Measurements from ENCODE around the gene PGM3. TPM values are rescaled to one million over a fixed set of nuclear protein-coding genes. Genes with fewer than 3 reads are reported as not detected.
A peak's percentile ranks its signal among the peaks of the same experiment; 100 is the strongest.

PGM3 gene
- total RNA-seq (10 to 100 TPM; 30.7 to 31.7 TPM), polyA plus RNA-seq (1 to 10 TPM; 5.4 to 8.4 (median 6.7) TPM), total RNA-seq (24.5 to 53.8 (median 33.8) reads per million in 6 experiments)

GRCh38 chr6:83192871-83193746, at the start of gene PGM3, which contains the start of gene RWDD2A:
PGM3 (minus strand) TSS chr6:83193265; CDS start chr6:83191012, 2,253 bp downstream.
RWDD2A (plus strand) TSS chr6:83193357; CDS start chr6:83194452, 1,095 bp downstream.
- Mint-ChIP-seq H3K36me3 (peaks cover 0 to 10% (median 4%) of the 10 kb centered on the region in 3 donors), H3K9me3 (no peaks in the 10 kb centered on the region), H3K4me1 (peaks cover 12 to 51% (median 50%) of the 10 kb centered on the region in 4 donors), H3K27ac (peak within 1 kb of the TSS; percentile 91 to 98 (median 97)), H3K4me3 (peak within 1 kb of the TSS; percentile 90 to 99 (median 98)), H3K27me3 (no peaks in the 10 kb centered on the region)
- peak; percentile 86 to 93 (median 89) for DNase-seq
- ATAC-seq: peak; percentile 97 to 98
- POLR2A ChIA-PET: interaction anchor here (0.6 to 1.5 kb wide), 4 partner anchors 10 to 966 kb away, joined by 3 to 6 read pairs (median 4); partner anchors contain the start of genes DOP1A and UBE3D

- POLR2A ChIA-PET: no interaction called here
- no peak overlapping the region for H3K27ac Mint-ChIP-seq
- no peak for ATAC-seq
- H3K27me3 Mint-ChIP-seq: peaks cover 7 to 18% (median 11%) of the 10 kb centered on the region in 5 donors
- no peak overlapping the region for H3K4me3 Mint-ChIP-seq
- no peaks in the 10 kb centered on the region for H3K4me1 Mint-ChIP-seq
- DNase-seq: no peak
- no peaks in the 10 kb centered on the region for H3K36me3 Mint-ChIP-seq
- H3K9me3 Mint-ChIP-seq: no peaks in the 10 kb centered on the region
Measured at GRCh38 chr6:83231146-83231545, 38.1 kb upstream of the PGM3 start.

- peaks cover 0 to 7% (median 1%) of the 10 kb centered on the region in 5 donors for H3K27me3 Mint-ChIP-seq
- no peak overlapping the region for H3K27ac Mint-ChIP-seq
- ATAC-seq (no peak), DNase-seq (no peak)
- POLR2A ChIA-PET: no interaction called here
- no peaks in the 10 kb centered on the region for H3K4me1 Mint-ChIP-seq
- H3K36me3 Mint-ChIP-seq: no peaks in the 10 kb centered on the region
- no peak overlapping the region for H3K4me3 Mint-ChIP-seq
- H3K9me3 Mint-ChIP-seq: no peaks in the 10 kb centered on the region
Measured at GRCh38 chr6:83226517-83226916, 33.5 kb upstream of the PGM3 start.

GRCh38 chr6:83221889-83222479, 28.9 kb upstream of the PGM3 start:
- Mint-ChIP-seq H3K4me3 (no peak overlapping the region), H3K9me3 (no peaks in the 10 kb centered on the region), H3K36me3 (no peaks in the 10 kb centered on the region), H3K4me1 (no peaks in the 10 kb centered on the region), H3K27ac (no peak overlapping the region), H3K27me3 (peaks cover 0 to 5% (median 0%) of the 10 kb centered on the region in 5 donors)
- peak in 3 of 10 donors; percentile 18 to 30 (median 20) for DNase-seq
- ATAC-seq: no peak
- POLR2A ChIA-PET: no interaction called here

- no peaks in the 10 kb centered on the region for H3K36me3 Mint-ChIP-seq
Measured at GRCh38 chr6:83221276-83221675, 28.2 kb upstream of the PGM3 start.

GRCh38 chr6:83220121-83220520, 27.1 kb upstream of the PGM3 start:
- POLR2A ChIA-PET: no interaction called here
- ATAC-seq: no peak
- no peak overlapping the region for H3K27ac Mint-ChIP-seq

More at GRCh38 chr6:83221276-83221675, 28.2 kb upstream of the PGM3 start:
- H3K4me1 Mint-ChIP-seq: no peaks in the 10 kb centered on the region
- no peak overlapping the region for H3K4me3 Mint-ChIP-seq
- H3K27ac Mint-ChIP-seq: no peak overlapping the region
- no peaks in the 10 kb centered on the region for H3K9me3 Mint-ChIP-seq
- POLR2A ChIA-PET: no interaction called here
- peaks cover 0 to 5% (median 0%) of the 10 kb centered on the region in 5 donors for H3K27me3 Mint-ChIP-seq
- DNase-seq (no peak), ATAC-seq (no peak)

GRCh38 chr6:83218646-83219045, 25.6 kb upstream of the PGM3 start:
- peaks cover 0 to 5% (median 0%) of the 10 kb centered on the region in 5 donors for H3K27me3 Mint-ChIP-seq
- POLR2A ChIA-PET: no interaction called here
- H3K27ac Mint-ChIP-seq: no peak overlapping the region
- H3K9me3 Mint-ChIP-seq: no peaks in the 10 kb centered on the region
- ATAC-seq: no peak
- H3K36me3 Mint-ChIP-seq: no peaks in the 10 kb centered on the region
- no peaks in the 10 kb centered on the region for H3K4me1 Mint-ChIP-seq
- DNase-seq: no peak
- no peak overlapping the region for H3K4me3 Mint-ChIP-seq

More at GRCh38 chr6:83220121-83220520, 27.1 kb upstream of the PGM3 start:
- Mint-ChIP-seq H3K9me3 (no peaks in the 10 kb centered on the region), H3K36me3 (no peaks in the 10 kb centered on the region), H3K4me1 (no peaks in the 10 kb centered on the region), H3K4me3 (no peak overlapping the region), H3K27me3 (peaks cover 0 to 5% (median 0%) of the 10 kb centered on the region in 5 donors)
- no peak for DNase-seq

GRCh38 chr6:83216806-83217205, 23.7 kb upstream of the PGM3 start:
- Mint-ChIP-seq H3K27me3 (peaks cover 0 to 11% (median 8%) of the 10 kb centered on the region in 5 donors), H3K4me1 (no peaks in the 10 kb centered on the region), H3K27ac (no peak overlapping the region), H3K9me3 (no peaks in the 10 kb centered on the region), H3K4me3 (no peak overlapping the region), H3K36me3 (no peaks in the 10 kb centered on the region)
- POLR2A ChIA-PET: no interaction called here
- ATAC-seq (no peak), DNase-seq (no peak)

- DNase-seq (peak; percentile 12 to 76 (median 46)), ATAC-seq (peak; percentile 96 to 100)
- H3K4me3 Mint-ChIP-seq: no peak overlapping the region
- no peak overlapping the region for H3K27ac Mint-ChIP-seq
- no peaks in the 10 kb centered on the region for H3K9me3 Mint-ChIP-seq
- POLR2A ChIA-PET: interaction anchor here (1.0 to 1.3 kb wide), 2 partner anchors 148 to 150 kb away, joined by 4 to 7 read pairs; partner anchors contain the start of genes DOP1A and UBE3D
- peaks cover 5 to 14% (median 7%) of the 10 kb centered on the region in 5 donors for H3K27me3 Mint-ChIP-seq
- no peaks in the 10 kb centered on the region for H3K4me1 Mint-ChIP-seq
- H3K36me3 Mint-ChIP-seq: no peaks in the 10 kb centered on the region
Measured at GRCh38 chr6:83215131-83216047, 22.3 kb upstream of the PGM3 start.

- ATAC-seq: no peak
- no peaks in the 10 kb centered on the region for H3K4me1 Mint-ChIP-seq
Measured at GRCh38 chr6:83202031-83202430, 9.0 kb upstream of the PGM3 start.

GRCh38 chr6:83199863-83200225, 6.8 kb upstream of the PGM3 start:
- no peaks in the 10 kb centered on the region for H3K9me3 Mint-ChIP-seq
- H3K27me3 Mint-ChIP-seq: no peaks in the 10 kb centered on the region
- DNase-seq: no peak
- peaks cover 0 to 11% (median 6%) of the 10 kb centered on the region in 4 donors for H3K4me1 Mint-ChIP-seq
- H3K27ac Mint-ChIP-seq: no peak overlapping the region
- ATAC-seq: no peak
- H3K4me3 Mint-ChIP-seq: no peak overlapping the region
- POLR2A ChIA-PET: no interaction called here
- peaks cover 0 to 4% (median 0%) of the 10 kb centered on the region in 3 donors for H3K36me3 Mint-ChIP-seq

More at GRCh38 chr6:83202031-83202430, 9.0 kb upstream of the PGM3 start:
- no peak for DNase-seq
- Mint-ChIP-seq H3K4me3 (no peak overlapping the region), H3K27me3 (peaks cover 2 to 11% (median 6%) of the 10 kb centered on the region in 5 donors), H3K27ac (no peak overlapping the region), H3K9me3 (no peaks in the 10 kb centered on the region), H3K36me3 (peaks cover 0 to 4% (median 0%) of the 10 kb centered on the region in 3 donors)
- POLR2A ChIA-PET: no interaction called here

GRCh38 chr6:83199173-83199862, 6.3 kb upstream of the PGM3 start:
- no peak for ATAC-seq
- Mint-ChIP-seq H3K27ac (no peak overlapping the region), H3K4me3 (no peak overlapping the region), H3K9me3 (no peaks in the 10 kb centered on the region), H3K27me3 (no peaks in the 10 kb centered on the region), H3K4me1 (peaks cover 0 to 15% (median 11%) of the 10 kb centered on the region in 4 donors), H3K36me3 (peaks cover 0 to 4% (median 0%) of the 10 kb centered on the region in 3 donors)
- DNase-seq: no peak
- POLR2A ChIA-PET: no interaction called here

Measured in naive thymus-derived CD8-positive, alpha-beta T cell (primary cell).